NCI-H510A treated with DMSO at 0.1 percent for 48 hours (cell line): ENCODE measurements around the gene WASF2.
A peak's percentile ranks its signal among the peaks of the same experiment; 100 is the strongest.

Experiments used
- DNase-seq: peaks from one replicate; lab custom pipeline; 2025; lab: John Stamatoyannopoulos, UW

The WASF2 gene

GRCh38 chr1:27357281-27358037, 132.5 kb downstream of the WASF2 start:
- peak; percentile 53 for DNase-seq

DNA sequence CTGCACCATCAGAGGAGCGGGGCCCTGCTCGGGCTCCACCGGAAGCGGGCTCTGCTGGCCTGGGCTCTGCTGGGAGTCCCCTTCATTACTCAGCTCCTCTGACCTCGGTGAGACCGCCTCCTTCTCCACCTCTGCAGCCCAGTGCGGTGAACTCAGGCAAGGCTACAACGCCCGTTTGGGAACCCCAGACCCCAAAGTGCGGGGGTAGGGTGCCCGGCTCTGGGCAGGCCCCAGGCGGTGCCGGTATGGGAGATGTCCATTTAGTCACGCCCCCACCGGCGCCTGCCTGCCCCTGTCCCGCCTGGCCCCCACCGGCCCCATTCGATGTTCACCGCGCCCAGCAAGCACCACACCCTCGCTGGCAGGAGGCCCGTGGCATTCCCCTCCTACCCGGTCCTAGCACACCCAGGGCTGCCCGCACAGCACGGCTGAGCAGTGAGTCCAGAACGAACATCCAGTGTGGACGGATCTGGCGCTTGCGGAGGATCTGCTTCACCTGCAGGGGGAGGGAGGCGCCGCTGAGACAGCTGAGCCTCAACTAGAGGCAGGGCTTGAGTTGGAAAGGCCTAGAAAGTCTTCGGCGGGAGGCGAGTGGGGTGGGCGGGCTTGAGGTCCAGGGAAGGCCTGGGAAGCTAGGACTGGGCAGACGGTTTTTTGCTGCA, 133.2 kb downstream of the WASF2 start:
- DNase-seq = no peak

- no peak for DNase-seq
Observed at GRCh38 chr1:27356277-27356618, 133.7 kb downstream of the WASF2 start.

DNA sequence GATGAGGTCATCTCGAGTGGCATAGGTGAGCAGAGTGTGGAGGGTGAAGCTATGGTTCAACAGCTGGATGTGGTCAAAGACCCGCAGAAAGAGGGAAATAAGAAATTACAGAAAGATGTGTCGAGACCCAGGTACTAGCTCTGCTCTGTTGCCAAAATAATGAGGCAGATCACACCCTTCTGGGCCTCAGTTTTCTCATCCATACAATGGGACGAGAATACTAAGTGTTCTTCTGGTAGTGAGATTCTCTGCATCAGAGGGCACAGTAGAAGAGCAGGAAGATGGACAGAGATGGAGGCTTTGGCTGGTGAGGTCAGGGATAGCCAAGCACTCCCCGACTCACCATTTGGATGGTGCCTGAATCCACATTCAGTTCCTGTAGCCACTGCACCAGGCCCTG, 134.3 kb downstream of the WASF2 start:
- no peak for DNase-seq
